H1 (cell line): ENCODE data around the gene TAOK2.

ENCODE experiments used
- TCF12 ChIP-seq: IDR thresholded peaks from 2 replicates; pipeline ENCODE4 v1.6.1; 2011; ENCODE audit warnings: low read depth, mild to moderate bottlenecking, low read length
- TEAD4 ChIP-seq: IDR thresholded peaks from 2 replicates; pipeline ENCODE4 v1.6.1; 2012; ENCODE audit warnings: low read depth, low read length, inconsistent platforms, mixed read lengths

- TF ChIP-seq TCF12 (no peak), TEAD4 (no peak)
Observed at GRCh38 chr16:30006095-30006473, 32.4 kb downstream of the TAOK2 start.
